ENCODE measurements around the gene OPN1SW.

The OPN1SW gene

GRCh38 chr7:128775744-128776474 is at the start of gene OPN1SW:
TSS of gene OPN1SW (minus strand) at chr7:128775794. CDS start at chr7:128775781, 13 bp downstream.
- Histone ChIP-seq H3K27ac (ENCODE audit: low read length) (no peak within 1 kb of the TSS), H3K36me3 (replicated peaks; ENCODE audit: insufficient read depth, low read length) (0 out of 2 replicates have a peak, but pooled peaks cover 4% of the 10 kb centered on the region), H3K27me3 (replicated peaks; ENCODE audit: insufficient read depth, low read length) (no peaks in the 10 kb centered on the region), H3K4me1 (ENCODE audit: low read length) (no peaks in the 10 kb centered on the region), H3K79me2 (ENCODE audit: low read length) (no peaks in the 10 kb centered on the region), H3K9me3 (replicated peaks; ENCODE audit: insufficient read depth, low read length) (no peaks in the 10 kb centered on the region), H3K9ac (ENCODE audit: low read length) (no peak within 1 kb of the TSS), H4K20me1 (ENCODE audit: insufficient read depth, low read length) (no peaks in the 10 kb centered on the region), H3K4me2 (ENCODE audit: low read depth, low read length) (no peak within 1 kb of the TSS), H2AFZ (ENCODE audit: low read length) (no peak within 1 kb of the TSS), H3K9me2 (replicated peaks; ENCODE audit: insufficient read depth, low read length) (no peaks in the 10 kb centered on the region), H3K4me3 (ENCODE audit: low read length) (no peak within 1 kb of the TSS), H3F3A (ENCODE audit: insufficient read depth, low read length) (no peaks in the 10 kb centered on the region)
- TF ChIP-seq CTCF (IDR thresholded peaks at IDR 0.05; ENCODE audit: low read length) (no peak), EZH2phosphoT487 (IDR thresholded peaks at IDR 0.05; ENCODE audit: low read length) (no peak), EZH2 (optimal IDR thresholded peaks at IDR 0.05; ENCODE audit: low read depth, low read length) (no peak)
- no peak for DNase-seq

GRCh38 chr7:128821724-128822123 is 46.1 kb upstream of the OPN1SW start:
- no peaks in the 10 kb centered on the region for H4K20me1 ChIP-seq (ENCODE audit: insufficient read depth, low read length)
- TF ChIP-seq EZH2phosphoT487 (IDR thresholded peaks at IDR 0.05; ENCODE audit: low read length) (no peak), CTCF (IDR thresholded peaks at IDR 0.05; ENCODE audit: low read length) (no peak), EZH2 (optimal IDR thresholded peaks at IDR 0.05; ENCODE audit: low read depth, low read length) (no peak)
- no peak overlapping the region for H3K27ac ChIP-seq (ENCODE audit: low read length)
- H3K79me2 ChIP-seq (ENCODE audit: low read length) = no peaks in the 10 kb centered on the region
- no peak overlapping the region for H3K9ac ChIP-seq (ENCODE audit: low read length)
- no peak overlapping the region for H3K4me3 ChIP-seq (ENCODE audit: low read length)
- no peaks in the 10 kb centered on the region for H3K9me3 ChIP-seq (replicated peaks; ENCODE audit: insufficient read depth, low read length)
- no peak for DNase-seq
- no peak overlapping the region for H2AFZ ChIP-seq (ENCODE audit: low read length)
- no peak overlapping the region for H3K4me2 ChIP-seq (ENCODE audit: low read depth, low read length)
- H3K4me1 ChIP-seq (ENCODE audit: low read length) = no peaks in the 10 kb centered on the region
- no peaks in the 10 kb centered on the region for H3K36me3 ChIP-seq (replicated peaks; ENCODE audit: insufficient read depth, low read length)
- H3F3A ChIP-seq (ENCODE audit: insufficient read depth, low read length) = no peaks in the 10 kb centered on the region
- no peaks in the 10 kb centered on the region for H3K27me3 ChIP-seq (replicated peaks; ENCODE audit: insufficient read depth, low read length)
- H3K9me2 ChIP-seq (replicated peaks; ENCODE audit: insufficient read depth, low read length) = no peaks in the 10 kb centered on the region

- no peak overlapping the region for H3K4me3 ChIP-seq (ENCODE audit: low read length)
- no peaks in the 10 kb centered on the region for H3K27me3 ChIP-seq (replicated peaks; ENCODE audit: insufficient read depth, low read length)
- no peaks in the 10 kb centered on the region for H3K9me3 ChIP-seq (replicated peaks; ENCODE audit: insufficient read depth, low read length)
- TF ChIP-seq EZH2phosphoT487 (IDR thresholded peaks at IDR 0.05; ENCODE audit: low read length) = no peak
- no peak for TF ChIP-seq EZH2 (optimal IDR thresholded peaks at IDR 0.05; ENCODE audit: low read depth, low read length)
- TF ChIP-seq CTCF (IDR thresholded peaks at IDR 0.05; ENCODE audit: low read length) = no peak
- no peak overlapping the region for H3K27ac ChIP-seq (ENCODE audit: low read length)
- H2AFZ ChIP-seq (ENCODE audit: low read length) = no peak overlapping the region
- H3K36me3 ChIP-seq (replicated peaks; ENCODE audit: insufficient read depth, low read length) = no peaks in the 10 kb centered on the region
- no peaks in the 10 kb centered on the region for H3K79me2 ChIP-seq (ENCODE audit: low read length)
- no peaks in the 10 kb centered on the region for H3F3A ChIP-seq (ENCODE audit: insufficient read depth, low read length)
- no peak for DNase-seq
- no peak overlapping the region for H3K9ac ChIP-seq (ENCODE audit: low read length)
- H3K4me2 ChIP-seq (ENCODE audit: low read depth, low read length) = no peak overlapping the region
- no peaks in the 10 kb centered on the region for H3K9me2 ChIP-seq (replicated peaks; ENCODE audit: insufficient read depth, low read length)
- H3K4me1 ChIP-seq (ENCODE audit: low read length) = no peaks in the 10 kb centered on the region
- H4K20me1 ChIP-seq (ENCODE audit: insufficient read depth, low read length) = no peaks in the 10 kb centered on the region
Measured at GRCh38 chr7:128818694-128819093, 43.1 kb upstream of the OPN1SW start.
